Activated T-helper 9 cell treated with anti-CD3 and anti-CD28 coated beads, Interleukin-2, amount 50 U/mL, for 16 hours (primary cell): ENCODE measurements around the gene ENTPD6.
"Not testable (repeated sequence)": the region's sequence is repeated elsewhere in the genome, so short reads cannot be mapped to it uniquely, and the experiment has no call there.

Experiments
- DNase-seq: peaks from one replicate; pipeline ENCODE4 v3.0.0-alpha.2; 2020; ENCODE audit warnings: low read depth

The ENTPD6 gene

GRCh38 chr20:25195014-25195961 lies at the start of gene ENTPD6:
TSS of gene ENTPD6 (plus strand) at chr20:25195712. CDS start at chr20:25206537, 10,825 bp downstream.
- DNase-seq, result peak; percentile 89

GRCh38 chr20:25146976-25147375 lies 48.5 kb upstream of the ENTPD6 start:
- no peak for DNase-seq

- no peak for DNase-seq
Observed at GRCh38 chr20:25147716-25148115, 47.8 kb upstream of the ENTPD6 start.

GRCh38 chr20:25148181-25148981 lies 47.1 kb upstream of the ENTPD6 start:
- DNase-seq, result peak; percentile 37

- no peak for DNase-seq
Observed at GRCh38 chr20:25148982-25149846, 46.3 kb upstream of the ENTPD6 start.

GRCh38 chr20:25150016-25150415 lies 45.5 kb upstream of the ENTPD6 start:
- DNase-seq, result no peak

GRCh38 chr20:25158043-25158442 lies 37.5 kb upstream of the ENTPD6 start:
- DNase-seq, result no peak

GRCh38 chr20:25160467-25160866 lies 35.0 kb upstream of the ENTPD6 start:
- DNase-seq, result no peak

- DNase-seq, result no peak
Observed at GRCh38 chr20:25160897-25161296, 34.6 kb upstream of the ENTPD6 start.

GRCh38 chr20:25165128-25165527 lies 30.4 kb upstream of the ENTPD6 start:
- DNase-seq, result no peak

GRCh38 chr20:25166105-25166782 lies 29.3 kb upstream of the ENTPD6 start:
- not testable (repeated sequence) for DNase-seq

GRCh38 chr20:25173321-25173720 lies 22.2 kb upstream of the ENTPD6 start:
- no peak for DNase-seq

GRCh38 chr20:25173886-25174308 lies 21.6 kb upstream of the ENTPD6 start:
- no peak for DNase-seq

- DNase-seq, result no peak
Observed at GRCh38 chr20:25176184-25176583, 19.3 kb upstream of the ENTPD6 start.

GRCh38 chr20:25177890-25178321 lies 17.6 kb upstream of the ENTPD6 start:
- no peak for DNase-seq

GRCh38 chr20:25178563-25179438 lies 16.7 kb upstream of the ENTPD6 start:
- no peak for DNase-seq

- DNase-seq, result no peak
Observed at GRCh38 chr20:25179439-25180089, 15.9 kb upstream of the ENTPD6 start.

GRCh38 chr20:25184391-25184790 lies 11.1 kb upstream of the ENTPD6 start:
- not testable (repeated sequence) for DNase-seq

- DNase-seq, result no peak
Observed at GRCh38 chr20:25187220-25187619, 8.3 kb upstream of the ENTPD6 start.

- no peak for DNase-seq
Observed at GRCh38 chr20:25187635-25188034, 7.9 kb upstream of the ENTPD6 start.
